HG03103 (cell line): ENCODE data around the gene BLACAT1.

ENCODE experiments used
- ATAC-seq: cut with Tn5 transposase; IDR thresholded peaks from one replicate; pipeline ENCODE4 v1.9.1; 2021; ENCODE audit warnings: low read depth; ENCODE audit not compliant: unreplicated experiment

Gene BLACAT1

GRCh38 chr1:205455581-205456382 lies at the start of gene BLACAT1:
BLACAT1 (minus strand) TSS chr1:205456045.
- no peak for ATAC-seq

GRCh38 chr1:205505076-205505729 lies 49.4 kb upstream of the BLACAT1 start:
- ATAC-seq: no peak

- ATAC-seq: no peak
Observed at GRCh38 chr1:205504311-205505075, 48.6 kb upstream of the BLACAT1 start, which contains the start of gene CDK18. CDK18 (plus strand) TSS chr1:205504669; CDS start chr1:205523168, 18,499 bp downstream.

- ATAC-seq: no peak
Observed at GRCh38 chr1:205502992-205503391, 47.1 kb upstream of the BLACAT1 start.

GRCh38 chr1:205502111-205502810 lies 46.4 kb upstream of the BLACAT1 start:
- ATAC-seq: no peak

GRCh38 chr1:205500240-205501233 lies 44.7 kb upstream of the BLACAT1 start:
- no peak for ATAC-seq

GRCh38 chr1:205499789-205500188 lies 43.9 kb upstream of the BLACAT1 start:
- ATAC-seq: no peak

GRCh38 chr1:205497351-205497750 lies 41.5 kb upstream of the BLACAT1 start:
- no peak for ATAC-seq

GRCh38 chr1:205496661-205497060 lies 40.8 kb upstream of the BLACAT1 start:
- no peak for ATAC-seq

GRCh38 chr1:205495237-205495823 lies 39.5 kb upstream of the BLACAT1 start:
- ATAC-seq: no peak

GRCh38 chr1:205494115-205494514 lies 38.3 kb upstream of the BLACAT1 start:
- no peak for ATAC-seq

- ATAC-seq: no peak
Observed at GRCh38 chr1:205493241-205494085, 37.6 kb upstream of the BLACAT1 start.

GRCh38 chr1:205492774-205493173 lies 36.9 kb upstream of the BLACAT1 start:
- ATAC-seq: no peak

- no peak for ATAC-seq
Observed at GRCh38 chr1:205492201-205492667, 36.4 kb upstream of the BLACAT1 start.

GRCh38 chr1:205491794-205492193 lies 35.9 kb upstream of the BLACAT1 start:
- no peak for ATAC-seq

GRCh38 chr1:205488074-205488723 lies 32.4 kb upstream of the BLACAT1 start:
- ATAC-seq: no peak

- no peak for ATAC-seq
Observed at GRCh38 chr1:205486258-205486657, 30.4 kb upstream of the BLACAT1 start.
